ENCODE results near the gene D2HGDH. TPM values are rescaled to one million over a fixed set of nuclear protein-coding genes. Genes with fewer than 3 reads are reported as not detected.

Gene D2HGDH
- total and polyA plus RNA-seq, 2 of the 13 experiments (the other 11 are each of a cell fraction or from before 2014, with no cell fraction given): 19.2 to 20.3 TPM

DNA sequence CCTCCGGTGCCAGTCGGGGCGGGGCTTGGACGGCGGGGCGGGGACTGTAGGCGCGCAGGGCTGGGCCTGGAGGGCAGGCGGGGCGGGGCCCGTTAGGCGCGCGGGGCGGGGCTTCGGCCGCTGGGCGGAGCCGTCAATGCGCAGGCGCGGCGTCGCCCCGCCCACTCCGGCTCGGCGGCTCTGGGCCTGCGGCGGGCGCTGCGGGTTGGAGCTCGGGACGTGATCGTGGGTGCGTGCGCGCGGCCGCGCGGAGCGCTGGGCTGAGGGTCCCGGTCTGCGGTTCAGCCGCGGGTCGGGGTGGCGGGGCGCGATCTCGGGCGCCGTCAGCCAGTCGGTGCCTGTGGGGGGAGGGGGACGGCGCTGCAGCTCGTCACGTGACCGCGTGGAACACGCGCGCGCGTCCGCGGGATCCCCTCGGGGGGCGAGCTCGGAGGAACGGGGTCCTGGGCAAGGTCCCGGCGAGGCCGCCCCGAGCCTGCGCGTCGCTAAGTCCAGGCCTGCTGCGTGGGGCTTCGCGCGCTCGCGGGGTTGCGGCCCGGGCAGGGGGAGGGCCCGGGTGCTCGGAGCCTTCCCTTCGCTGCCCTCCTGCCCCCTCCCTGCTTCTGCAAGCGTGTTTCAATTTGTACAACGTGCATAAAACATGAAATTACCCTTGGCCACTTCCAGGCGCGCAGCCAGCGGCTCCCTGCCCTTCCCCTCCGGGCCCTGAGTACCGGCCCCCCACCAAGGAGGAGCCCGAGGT lies at the start of gene D2HGDH (continued):
- peak; percentile 64; the same call in 1 of the 2 replicates for TF ChIP-seq ZNF557 (CRISPR knock-in tag; IDR thresholded peaks at IDR 0.05)
- TF ChIP-seq ZFP82 (CRISPR knock-in tag; IDR thresholded peaks at IDR 0.05; ENCODE audit: borderline replicate concordance): peak; percentile 60; the same call in 1 of the 2 replicates
- no peak for TF ChIP-seq EZH2 (conservative IDR thresholded peaks at IDR 0.05; ENCODE audit: low read depth, low read length)
- peak; percentile 40 for TF ChIP-seq HNRNPLL (IDR thresholded peaks at IDR 0.05; ENCODE audit: low read depth, low read length, poor library complexity, severe bottlenecking)
- TF ChIP-seq NR2F1 (CRISPR knock-in tag; IDR thresholded peaks at IDR 0.05): peak in 1 of 2 experiments; percentile 68; a peak in 2 of 4 replicates
- TF ChIP-seq SALL1 (CRISPR knock-in tag; IDR thresholded peaks at IDR 0.05): peak; percentile 84; the same call in 1 of the 2 replicates
- TF ChIP-seq EEA1 (CRISPR knock-in tag; IDR thresholded peaks at IDR 0.05; ENCODE audit: borderline replicate concordance): peak; percentile 97
- no peak for TF ChIP-seq TCF12 (IDR thresholded peaks at IDR 0.05)
- peak; percentile 82 for TF ChIP-seq TCF12 (CRISPR knock-in tag; IDR thresholded peaks at IDR 0.05)
- TF ChIP-seq BORCS8-MEF2B (CRISPR knock-in tag; IDR thresholded peaks at IDR 0.05): peak; percentile 80
- 0 out of 2 replicates have a peak, but pooled peaks have one; percentile 7 for TF ChIP-seq ZNF362 (CRISPR knock-in tag; IDR thresholded peaks at IDR 0.05; ENCODE audit: borderline replicate concordance)
- no peak for TF ChIP-seq EHMT2 (IDR thresholded peaks at IDR 0.05; ENCODE audit: borderline replicate concordance, low read depth, low read length)
- TF ChIP-seq, protein P1, sequence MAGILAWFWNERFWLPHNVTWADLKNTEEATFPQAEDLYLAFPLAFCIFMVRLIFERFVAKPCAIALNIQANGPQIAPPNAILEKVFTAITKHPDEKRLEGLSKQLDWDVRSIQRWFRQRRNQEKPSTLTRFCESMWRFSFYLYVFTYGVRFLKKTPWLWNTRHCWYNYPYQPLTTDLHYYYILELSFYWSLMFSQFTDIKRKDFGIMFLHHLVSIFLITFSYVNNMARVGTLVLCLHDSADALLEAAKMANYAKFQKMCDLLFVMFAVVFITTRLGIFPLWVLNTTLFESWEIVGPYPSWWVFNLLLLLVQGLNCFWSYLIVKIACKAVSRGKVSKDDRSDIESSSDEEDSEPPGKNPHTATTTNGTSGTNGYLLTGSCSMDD (CRISPR knock-in tag; IDR thresholded peaks at IDR 0.05): no peak
- no peak for TF ChIP-seq RFX3 (CRISPR knock-in tag; IDR thresholded peaks at IDR 0.05)
- TF ChIP-seq NBN (conservative IDR thresholded peaks at IDR 0.05): no peak
- no peak for TF ChIP-seq SOX6 (IDR thresholded peaks at IDR 0.05)
- no peak for TF ChIP-seq SOX6 (CRISPR knock-in tag; IDR thresholded peaks at IDR 0.05)
- TF ChIP-seq FIP1L1 (IDR thresholded peaks at IDR 0.05; ENCODE audit: borderline replicate concordance, insufficient read depth, low read depth, low read length): no peak
- TF ChIP-seq ESRRA (CRISPR knock-in tag; IDR thresholded peaks at IDR 0.05; ENCODE audit: low read depth): 0 out of 2 replicates have a peak, but pooled peaks have one; percentile 17
- no peak for TF ChIP-seq TRIM24 (CRISPR knock-in tag; IDR thresholded peaks at IDR 0.05)
- no peak for TF ChIP-seq THYN1 (CRISPR knock-in tag; IDR thresholded peaks at IDR 0.05; ENCODE audit: borderline replicate concordance, low read depth)
- TF ChIP-seq PTBP1 (IDR thresholded peaks at IDR 0.05; ENCODE audit: low read depth, low read length, poor library complexity, severe bottlenecking): no peak
- TF ChIP-seq RNF2 (conservative IDR thresholded peaks at IDR 0.05; ENCODE audit: low read depth): peak; percentile 72; the same call in 1 of the 2 replicates
- peak; percentile 54; the same call in 1 of the 2 replicates for TF ChIP-seq SPEN (CRISPR knock-in tag; IDR thresholded peaks at IDR 0.05; ENCODE audit: low read depth)
- TF ChIP-seq PHF8 (CRISPR knock-in tag; IDR thresholded peaks at IDR 0.05): peak; percentile 41
- TF ChIP-seq ZFYVE20 (CRISPR knock-in tag; IDR thresholded peaks at IDR 0.05; ENCODE audit: borderline replicate concordance, low read depth): 0 out of 2 replicates have a peak, but pooled peaks have one; percentile 94
- peak; percentile 96 for TF ChIP-seq ZNF431 (CRISPR knock-in tag; IDR thresholded peaks at IDR 0.05; ENCODE audit: borderline replicate concordance, low read depth)
- peak; percentile 94 for TF ChIP-seq BHLHE40 (IDR thresholded peaks at IDR 0.05; ENCODE audit: low read length)
- TF ChIP-seq ZNF234 (CRISPR knock-in tag; conservative IDR thresholded peaks at IDR 0.05): 0 out of 2 replicates have a peak, but pooled peaks have one; percentile 91

Data from HepG2 (cell line).